ENCODE measurements around the gene WDR88.

GRCh38 chr19:33202546-33203507 lies 70.9 kb downstream of the WDR88 start:
- no peak for TF ChIP-seq POLR2A (IDR thresholded peaks at IDR 0.05)
- TF ChIP-seq CTCF (IDR thresholded peaks at IDR 0.05): no peak

All from ovary (tissue), 3 donors.